Nucleus accumbens (tissue), 56 donors: ENCODE data around the gene OR4D2.
A peak's percentile ranks its signal among the peaks of the same experiment; 100 is the strongest.

Experiments used
- DNase-seq, 56 donors: peaks; one replicate each; lab custom pipeline; 2025; lab: John Stamatoyannopoulos, UW

The OR4D2 gene

GRCh38 chr17:58205936-58206335 lies 39.2 kb downstream of the OR4D2 start:
- no peak for DNase-seq

- no peak for DNase-seq
These were observed 40.7 kb downstream of the OR4D2 start for GRCh38 chr17:58207451-58207850.

DNA sequence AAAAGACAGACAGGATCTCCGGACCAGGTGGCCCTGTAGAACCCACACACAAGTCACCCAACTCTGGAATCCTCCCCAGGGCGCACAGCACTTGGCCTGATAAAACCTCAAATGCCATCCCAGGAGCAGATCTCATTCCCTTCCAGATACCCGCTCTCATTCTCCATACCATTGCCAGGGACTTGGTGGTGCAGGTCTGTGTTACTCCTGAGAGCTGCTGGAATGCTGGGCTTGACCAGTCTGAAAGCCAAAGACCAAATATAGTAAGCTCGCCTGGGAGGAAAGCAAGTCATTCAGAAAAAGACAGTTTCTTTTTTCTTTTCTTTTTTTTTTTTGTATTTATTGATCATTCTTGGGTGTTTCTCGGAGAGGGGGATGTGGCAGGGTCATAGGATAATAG lies 41.6 kb downstream of the OR4D2 start:
- DNase-seq: no peak

- DNase-seq: no peak
These were observed 44.1 kb downstream of the OR4D2 start for GRCh38 chr17:58210922-58211321.

GRCh38 chr17:58215685-58216084 lies 48.9 kb downstream of the OR4D2 start:
- DNase-seq: no peak

DNA sequence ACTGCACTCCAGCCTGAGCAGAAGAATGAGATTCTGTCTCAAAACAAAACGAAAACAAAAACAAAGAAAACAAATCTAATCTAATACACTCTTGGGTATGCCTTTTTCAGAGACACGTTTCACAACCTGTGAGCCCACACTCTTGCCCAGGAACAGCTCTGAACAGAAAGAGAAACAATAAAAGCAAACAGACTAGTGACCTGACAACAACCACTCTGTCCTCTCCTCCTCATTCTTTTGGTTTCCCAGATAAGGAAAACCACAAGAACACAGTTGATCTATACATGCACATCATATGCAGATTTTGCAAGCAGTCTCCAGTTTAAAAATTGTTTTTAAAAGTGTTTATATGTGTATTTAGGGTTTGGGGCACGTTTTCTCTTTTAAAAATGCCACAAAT lies 51.0 kb downstream of the OR4D2 start:
- DNase-seq: no peak

- peak; percentile 36 to 97 (median 91) for DNase-seq
These were observed 52.4 kb downstream of the OR4D2 start, which contains the start of gene MKS1 for GRCh38 chr17:58219007-58219788. MKS1 (minus strand) TSS chr17:58219255; CDS start chr17:58219230, 25 bp downstream.

DNA sequence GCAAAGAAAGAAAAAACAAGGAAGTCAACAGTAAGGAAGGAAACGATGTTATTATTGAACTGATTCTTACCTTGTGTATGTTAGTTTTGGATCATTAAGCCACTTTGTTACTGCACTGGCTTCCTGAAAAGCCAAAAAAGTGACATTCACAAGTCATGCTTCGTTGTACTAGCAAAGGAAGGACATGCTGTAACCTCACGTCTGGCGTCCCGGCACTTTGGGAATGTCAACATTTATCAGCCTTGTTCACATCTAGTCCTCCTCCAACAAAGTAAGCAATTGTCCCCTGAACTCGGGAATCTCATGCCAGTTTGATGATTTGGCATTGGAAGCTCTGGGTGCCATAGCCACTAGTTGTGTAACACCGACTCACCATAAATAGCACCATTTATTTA lies 53.0 kb downstream of the OR4D2 start:
- DNase-seq: no peak
